DOHH2 (cell line): Measurements from ENCODE around the gene RASAL1.

Experiments used
- H3F3A ChIP-seq: fragments of 200-600 bp; sonication (generic), shearing (Covaris generic); 2 replicates; pipeline ENCODE4 v1.6.0; 2016; ENCODE audit warnings: antibody characterized with exemption, mild to moderate bottlenecking; ENCODE audit not compliant: control insufficient read depth, insufficient read depth
- H3K27ac ChIP-seq: fragments of 200-600 bp; sonication (generic); 2 replicates; pipeline ENCODE4 v1.5.1; 2014; ENCODE audit warnings: low read depth, mild to moderate bottlenecking, low read length, moderate library complexity
- H3K27me3 ChIP-seq: fragments of 200-600 bp; sonication (generic); 2 replicates; pipeline ENCODE4 v1.6.1; 2014; ENCODE audit warnings: mild to moderate bottlenecking, low read length, mixed read lengths; ENCODE audit not compliant: control insufficient read depth
- H3K36me3 ChIP-seq: fragments of 200-600 bp; sonication (generic); 2 replicates; pipeline ENCODE4 v1.6.1; 2014; ENCODE audit warnings: mild to moderate bottlenecking, low read length, moderate library complexity, mixed read lengths; ENCODE audit not compliant: control insufficient read depth
- H3K4me1 ChIP-seq: fragments of 200-600 bp; sonication (generic); 2 replicates; pipeline ENCODE4 v1.6.1; 2014; ENCODE audit warnings: mild to moderate bottlenecking, low read length, mixed read lengths; ENCODE audit not compliant: control insufficient read depth
- H3K4me2 ChIP-seq: fragments of 200-600 bp; sonication (generic); 2 replicates; pipeline ENCODE4 v1.6.0; 2014; ENCODE audit warnings: mild to moderate bottlenecking, low read length, moderate library complexity
- H3K4me3 ChIP-seq: fragments of 200-600 bp; sonication (generic); 2 replicates; pipeline ENCODE4 v1.5.1; 2014; ENCODE audit warnings: mild to moderate bottlenecking, low read length, mixed read lengths
- H3K79me2 ChIP-seq: fragments of 200-600 bp; sonication (generic); 2 replicates; pipeline ENCODE4 v1.6.1; 2014; ENCODE audit warnings: mild to moderate bottlenecking, low read length, mixed read lengths; ENCODE audit not compliant: control insufficient read depth
- H3K9me2 ChIP-seq: fragments of 200-600 bp; sonication (generic); replicated peaks from 2 replicates; pipeline ENCODE4 v1.6.1; 2014; ENCODE audit warnings: mild to moderate bottlenecking, low read length, mixed read lengths; ENCODE audit not compliant: control insufficient read depth
- H3K9me3 ChIP-seq: fragments of 200-600 bp; sonication (generic); 2 replicates; pipeline ENCODE4 v1.6.1; 2014; ENCODE audit warnings: antibody characterized with exemption, low read length, mixed read lengths; ENCODE audit not compliant: control insufficient read depth, insufficient read depth
- H4K20me1 ChIP-seq: fragments of 200-600 bp; sonication (generic); 2 replicates; pipeline ENCODE4 v1.6.0; 2014; ENCODE audit warnings: low read depth, mild to moderate bottlenecking, antibody characterized with exemption, low read length, moderate library complexity; ENCODE audit not compliant: control insufficient read depth, insufficient read depth
- EZH2phosphoT487 ChIP-seq: fragments of 200-600 bp; sonication (generic); IDR thresholded peaks from 2 replicates; pipeline ENCODE4 v1.6.1; 2017; ENCODE audit warnings: borderline replicate concordance, mild to moderate bottlenecking, antibody characterized with exemption, low read length, moderate library complexity, mixed read lengths
- TF ChIP-seq, protein P1 (sequence below): fragments of 200-600 bp; sonication (generic); IDR thresholded peaks from one replicate; pipeline ENCODE4 v1.5.1; 2014; ENCODE audit warnings: antibody characterized with exemption, mild to moderate bottlenecking, low read depth, low read length; ENCODE audit not compliant: poor library complexity, severe bottlenecking

RASAL1 gene

DNA sequence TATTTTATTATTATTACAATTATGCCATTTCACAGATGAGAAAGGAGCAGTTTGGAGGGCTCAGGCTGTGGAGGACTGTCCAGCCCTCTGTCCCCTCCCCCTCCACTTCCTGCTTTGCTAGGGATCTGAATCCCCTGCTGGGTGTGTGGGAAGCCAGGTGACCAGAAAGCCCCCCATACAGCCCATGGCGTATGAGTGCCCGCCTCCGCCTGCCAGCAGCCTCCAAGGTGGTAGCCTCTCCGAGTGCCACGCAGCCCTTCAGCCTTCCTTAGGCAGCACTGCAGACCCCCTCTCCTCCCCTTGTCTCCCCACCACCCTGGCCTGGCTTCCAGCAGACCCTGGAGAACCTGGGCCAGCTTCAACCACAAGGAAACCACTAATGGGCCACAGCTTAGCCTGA, 66.4 kb downstream of the RASAL1 start:
- Histone ChIP-seq H3F3A (peaks cover 85% of the 10 kb centered on the region), H3K36me3 (peaks cover 98% of the 10 kb centered on the region), H3K9me2 (no peaks in the 10 kb centered on the region), H4K20me1 (no peaks in the 10 kb centered on the region), H3K4me2 (peak overlapping the region; percentile 99), H3K27me3 (no peaks in the 10 kb centered on the region), H3K79me2 (peaks cover 98% of the 10 kb centered on the region), H3K27ac (peak overlapping the region; percentile 99), H3K4me1 (peaks cover 100% of the 10 kb centered on the region), H3K4me3 (peak overlapping the region; percentile 94), H3K9me3 (no peaks in the 10 kb centered on the region)
- TF ChIP-seq, protein P1, sequence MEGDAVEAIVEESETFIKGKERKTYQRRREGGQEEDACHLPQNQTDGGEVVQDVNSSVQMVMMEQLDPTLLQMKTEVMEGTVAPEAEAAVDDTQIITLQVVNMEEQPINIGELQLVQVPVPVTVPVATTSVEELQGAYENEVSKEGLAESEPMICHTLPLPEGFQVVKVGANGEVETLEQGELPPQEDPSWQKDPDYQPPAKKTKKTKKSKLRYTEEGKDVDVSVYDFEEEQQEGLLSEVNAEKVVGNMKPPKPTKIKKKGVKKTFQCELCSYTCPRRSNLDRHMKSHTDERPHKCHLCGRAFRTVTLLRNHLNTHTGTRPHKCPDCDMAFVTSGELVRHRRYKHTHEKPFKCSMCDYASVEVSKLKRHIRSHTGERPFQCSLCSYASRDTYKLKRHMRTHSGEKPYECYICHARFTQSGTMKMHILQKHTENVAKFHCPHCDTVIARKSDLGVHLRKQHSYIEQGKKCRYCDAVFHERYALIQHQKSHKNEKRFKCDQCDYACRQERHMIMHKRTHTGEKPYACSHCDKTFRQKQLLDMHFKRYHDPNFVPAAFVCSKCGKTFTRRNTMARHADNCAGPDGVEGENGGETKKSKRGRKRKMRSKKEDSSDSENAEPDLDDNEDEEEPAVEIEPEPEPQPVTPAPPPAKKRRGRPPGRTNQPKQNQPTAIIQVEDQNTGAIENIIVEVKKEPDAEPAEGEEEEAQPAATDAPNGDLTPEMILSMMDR = no peak
- no peak for TF ChIP-seq EZH2phosphoT487

DNA sequence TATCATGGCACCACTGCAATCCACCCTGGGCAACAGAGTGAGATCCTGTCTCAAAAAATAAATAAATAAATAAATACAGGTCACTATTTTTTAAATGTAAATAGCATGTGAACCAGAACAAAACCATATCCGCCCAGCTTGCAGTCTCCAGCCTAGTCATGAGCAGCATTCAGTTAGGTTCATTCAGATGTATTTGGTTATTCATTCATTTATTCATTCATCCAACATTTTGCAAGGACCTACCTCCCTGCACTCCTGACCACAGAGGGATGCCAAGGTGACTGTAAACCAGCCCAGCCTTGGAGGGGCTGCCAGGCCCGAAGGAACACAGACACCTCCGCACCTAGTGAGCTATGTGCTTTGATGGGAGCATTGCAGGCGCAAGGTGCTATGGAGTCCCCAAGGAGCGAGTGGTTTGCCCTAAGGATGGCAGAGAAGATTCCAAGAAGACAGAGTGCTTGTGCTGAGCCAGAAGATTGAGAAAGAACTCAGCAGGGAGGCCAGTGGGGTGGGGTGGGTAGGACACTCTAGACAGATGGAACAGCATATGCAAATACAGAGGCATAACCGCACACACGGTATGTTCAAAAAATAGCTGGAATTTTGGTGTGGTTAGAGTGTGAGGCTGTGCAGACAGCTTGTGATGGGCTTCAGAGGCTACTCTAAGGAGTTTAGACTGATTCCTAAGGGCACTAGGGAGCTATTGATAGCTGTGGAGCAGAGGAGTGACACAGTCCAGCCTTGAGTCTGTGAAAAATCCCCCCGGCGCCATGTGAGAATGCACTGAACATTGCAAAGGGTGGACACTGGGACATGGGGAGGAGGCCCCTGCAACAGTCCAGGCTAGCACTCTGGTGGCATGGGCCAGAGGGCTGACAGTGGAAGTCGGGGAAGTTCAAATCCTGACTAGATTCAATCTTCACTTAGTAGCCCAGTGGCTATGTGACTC, 67.3 kb downstream of the RASAL1 start:
- no peak for TF ChIP-seq EZH2phosphoT487
- TF ChIP-seq, protein P1 = no peak
- H3F3A ChIP-seq = peaks cover 84% of the 10 kb centered on the region
- peak overlapping the region; percentile 99 for H3K4me2 ChIP-seq
- H3K9me2 ChIP-seq = no peaks in the 10 kb centered on the region
- H3K27ac ChIP-seq = peak overlapping the region; percentile 99
- H3K9me3 ChIP-seq = no peaks in the 10 kb centered on the region
- no peaks in the 10 kb centered on the region for H4K20me1 ChIP-seq
- peaks cover 98% of the 10 kb centered on the region for H3K36me3 ChIP-seq
- peaks cover 100% of the 10 kb centered on the region for H3K79me2 ChIP-seq
- no peaks in the 10 kb centered on the region for H3K27me3 ChIP-seq
- peaks cover 100% of the 10 kb centered on the region for H3K4me1 ChIP-seq
- H3K4me3 ChIP-seq = peak overlapping the region; percentile 94

DNA sequence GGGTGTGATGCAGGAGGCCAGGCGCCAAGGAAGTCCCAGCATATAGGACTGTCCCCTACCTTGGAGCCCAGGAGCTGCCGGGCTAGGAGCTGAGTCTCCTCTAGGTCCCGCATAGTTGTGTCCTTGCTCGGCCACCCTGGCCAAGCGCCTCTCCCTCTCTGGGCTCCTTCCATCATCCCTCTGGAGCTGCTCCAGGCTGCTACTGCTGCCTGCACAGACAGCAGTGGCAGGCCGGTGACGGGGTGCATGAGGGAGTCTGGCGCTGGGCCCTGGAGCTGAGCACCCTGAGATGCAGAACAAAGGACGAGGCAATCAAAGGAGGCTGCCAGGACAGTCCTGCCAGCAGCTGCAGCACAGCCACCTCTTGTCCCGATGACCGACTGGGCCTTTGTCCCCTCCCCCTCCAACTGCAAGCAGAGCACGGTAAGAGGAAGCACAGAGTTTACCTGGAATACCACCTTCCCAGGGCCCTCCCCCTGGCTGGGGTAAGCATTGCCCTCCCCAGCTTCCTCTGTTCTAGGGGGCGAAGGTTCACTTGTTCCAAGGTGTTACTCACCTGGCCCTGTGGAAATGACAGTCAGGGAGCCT, 68.7 kb downstream of the RASAL1 start:
- H3K9me2 ChIP-seq = no peaks in the 10 kb centered on the region
- H3K27me3 ChIP-seq = no peaks in the 10 kb centered on the region
- no peaks in the 10 kb centered on the region for H4K20me1 ChIP-seq
- peak overlapping the region; percentile 99 for H3K27ac ChIP-seq
- H3K36me3 ChIP-seq = peaks cover 99% of the 10 kb centered on the region
- H3K79me2 ChIP-seq = peaks cover 100% of the 10 kb centered on the region
- no peaks in the 10 kb centered on the region for H3K9me3 ChIP-seq
- peaks cover 81% of the 10 kb centered on the region for H3F3A ChIP-seq
- peaks cover 100% of the 10 kb centered on the region for H3K4me1 ChIP-seq
- H3K4me2 ChIP-seq = peak overlapping the region; percentile 99
- TF ChIP-seq EZH2phosphoT487 = no peak
- TF ChIP-seq, protein P1 = no peak
- H3K4me3 ChIP-seq = peak overlapping the region; percentile 94
